ENCODE measurements around the gene PLET1.

PLET1 gene

DNA sequence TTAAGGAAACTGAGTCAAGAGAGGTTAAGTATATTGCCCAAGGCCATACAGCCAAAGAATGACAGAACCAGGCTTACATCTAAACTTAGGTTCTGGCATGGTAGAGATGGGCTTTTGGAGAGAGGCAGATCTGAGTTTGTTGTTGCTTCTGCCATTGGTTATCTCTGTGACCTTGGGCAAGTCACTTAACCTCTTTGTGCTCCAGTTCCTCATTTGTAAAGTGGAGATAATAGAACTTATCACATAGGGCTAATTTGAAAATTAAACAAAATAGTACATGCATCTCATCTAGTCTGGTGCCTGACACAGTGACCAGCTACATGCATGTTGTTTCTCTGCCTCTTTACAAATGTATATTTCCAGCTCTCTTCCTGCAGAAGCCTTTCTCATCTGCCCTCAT lies 47.0 kb upstream of the PLET1 start:
- no peaks in the 10 kb centered on the region for H4K20me1 ChIP-seq (ENCODE audit: insufficient read depth, low read length)
- TF ChIP-seq EZH2 (IDR thresholded peaks at IDR 0.05; ENCODE audit: borderline replicate concordance, low read depth, low read length, severe bottlenecking) = no peak
- TF ChIP-seq, protein P1, sequence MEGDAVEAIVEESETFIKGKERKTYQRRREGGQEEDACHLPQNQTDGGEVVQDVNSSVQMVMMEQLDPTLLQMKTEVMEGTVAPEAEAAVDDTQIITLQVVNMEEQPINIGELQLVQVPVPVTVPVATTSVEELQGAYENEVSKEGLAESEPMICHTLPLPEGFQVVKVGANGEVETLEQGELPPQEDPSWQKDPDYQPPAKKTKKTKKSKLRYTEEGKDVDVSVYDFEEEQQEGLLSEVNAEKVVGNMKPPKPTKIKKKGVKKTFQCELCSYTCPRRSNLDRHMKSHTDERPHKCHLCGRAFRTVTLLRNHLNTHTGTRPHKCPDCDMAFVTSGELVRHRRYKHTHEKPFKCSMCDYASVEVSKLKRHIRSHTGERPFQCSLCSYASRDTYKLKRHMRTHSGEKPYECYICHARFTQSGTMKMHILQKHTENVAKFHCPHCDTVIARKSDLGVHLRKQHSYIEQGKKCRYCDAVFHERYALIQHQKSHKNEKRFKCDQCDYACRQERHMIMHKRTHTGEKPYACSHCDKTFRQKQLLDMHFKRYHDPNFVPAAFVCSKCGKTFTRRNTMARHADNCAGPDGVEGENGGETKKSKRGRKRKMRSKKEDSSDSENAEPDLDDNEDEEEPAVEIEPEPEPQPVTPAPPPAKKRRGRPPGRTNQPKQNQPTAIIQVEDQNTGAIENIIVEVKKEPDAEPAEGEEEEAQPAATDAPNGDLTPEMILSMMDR (IDR thresholded peaks at IDR 0.05; ENCODE audit: borderline replicate concordance, extremely low read depth, low read length, poor library complexity, severe bottlenecking) = no peak
- H2AFZ ChIP-seq (ENCODE audit: low read depth, low read length) = no peak overlapping the region
- H3K27ac ChIP-seq (ENCODE audit: low read length) = no peak overlapping the region
- H3K27me3 ChIP-seq (ENCODE audit: insufficient read depth, low read length, poor library complexity) = no peaks in the 10 kb centered on the region
- H3K79me2 ChIP-seq (ENCODE audit: insufficient read depth, low read length) = no peaks in the 10 kb centered on the region
- H3K9me3 ChIP-seq (ENCODE audit: insufficient read depth, low read length, severe bottlenecking) = no peaks in the 10 kb centered on the region
- no peak overlapping the region for H3K4me3 ChIP-seq (ENCODE audit: low read depth in 1 of 2, low read length in 2 of 2)
- H3K4me1 ChIP-seq (ENCODE audit: insufficient read depth, low read length) = peaks cover under 1% of the 10 kb centered on the region; the same call in 1 of the 2 replicates
- ATAC-seq (ENCODE audit: insufficient read depth, low read depth) = no peak
- no peaks in the 10 kb centered on the region for H3K36me3 ChIP-seq (ENCODE audit: insufficient read depth, low read length)
- H3K4me2 ChIP-seq (ENCODE audit: insufficient read depth, low read length) = no peak overlapping the region
- no peak overlapping the region for H3K9ac ChIP-seq (ENCODE audit: low read depth, low read length)
- DNase-seq = no peak

DNA sequence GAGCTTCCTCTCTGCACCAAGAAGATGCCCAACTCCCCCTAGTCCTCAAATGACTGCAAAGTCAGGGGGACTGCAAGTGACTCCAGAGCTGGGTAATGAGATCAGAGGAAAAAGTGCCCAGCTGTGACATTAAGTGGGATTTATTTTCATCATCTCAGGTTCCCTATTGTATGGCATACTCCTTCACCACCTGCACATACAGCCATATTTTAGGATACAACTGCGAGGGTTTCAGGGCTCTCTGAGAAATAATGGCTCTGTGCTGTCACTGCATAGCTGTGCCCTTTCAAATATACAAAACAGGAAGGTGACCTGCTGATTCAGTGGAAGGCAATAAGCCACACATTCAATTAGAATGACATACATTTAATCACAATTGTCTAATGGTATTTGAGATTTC lies 45.6 kb upstream of the PLET1 start:
- H3K4me1 ChIP-seq (ENCODE audit: insufficient read depth, low read length) = peaks cover 7% of the 10 kb centered on the region
- DNase-seq = no peak
- H4K20me1 ChIP-seq (ENCODE audit: insufficient read depth, low read length) = no peaks in the 10 kb centered on the region
- no peaks in the 10 kb centered on the region for H3K36me3 ChIP-seq (ENCODE audit: insufficient read depth, low read length)
- no peak for TF ChIP-seq EZH2 (IDR thresholded peaks at IDR 0.05; ENCODE audit: borderline replicate concordance, low read depth, low read length, severe bottlenecking)
- TF ChIP-seq, protein P1 (IDR thresholded peaks at IDR 0.05; ENCODE audit: borderline replicate concordance, extremely low read depth, low read length, poor library complexity, severe bottlenecking) = no peak
- no peak overlapping the region for H2AFZ ChIP-seq (ENCODE audit: low read depth, low read length)
- H3K4me2 ChIP-seq (ENCODE audit: insufficient read depth, low read length) = no peak overlapping the region
- no peak overlapping the region for H3K4me3 ChIP-seq (ENCODE audit: low read depth in 1 of 2, low read length in 2 of 2)
- H3K27me3 ChIP-seq (ENCODE audit: insufficient read depth, low read length, poor library complexity) = no peaks in the 10 kb centered on the region
- no peak for ATAC-seq (ENCODE audit: insufficient read depth, low read depth)
- no peak overlapping the region for H3K9ac ChIP-seq (ENCODE audit: low read depth, low read length)
- H3K9me3 ChIP-seq (ENCODE audit: insufficient read depth, low read length, severe bottlenecking) = no peaks in the 10 kb centered on the region
- H3K27ac ChIP-seq (ENCODE audit: low read length) = no peak overlapping the region
- H3K79me2 ChIP-seq (ENCODE audit: insufficient read depth, low read length) = no peaks in the 10 kb centered on the region

DNA sequence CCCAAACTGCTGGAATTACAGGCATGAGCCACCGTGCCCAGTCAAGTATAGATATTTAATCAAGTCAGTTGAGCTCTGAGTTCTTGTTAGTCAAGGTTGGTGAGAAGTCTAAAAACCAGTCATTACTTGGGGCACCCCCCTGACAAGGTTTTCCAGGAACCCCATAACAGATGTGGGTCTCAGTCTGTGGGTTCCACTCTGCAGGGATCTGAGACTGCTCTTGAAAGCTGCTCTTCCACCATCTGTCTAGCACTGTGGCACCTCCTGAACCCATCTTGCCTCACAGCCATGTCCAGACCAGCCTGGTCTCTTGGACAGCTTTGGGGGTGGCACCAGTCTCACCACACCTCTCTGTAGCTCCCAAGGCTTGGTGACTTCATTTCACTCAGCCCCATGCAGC lies 44.3 kb upstream of the PLET1 start:
- no peaks in the 10 kb centered on the region for H3K79me2 ChIP-seq (ENCODE audit: insufficient read depth, low read length)
- peak; percentile 55; the same call in 2 of the 3 replicates for ATAC-seq (ENCODE audit: insufficient read depth, low read depth)
- TF ChIP-seq, protein P1 (IDR thresholded peaks at IDR 0.05; ENCODE audit: borderline replicate concordance, extremely low read depth, low read length, poor library complexity, severe bottlenecking) = no peak
- TF ChIP-seq EZH2 (IDR thresholded peaks at IDR 0.05; ENCODE audit: borderline replicate concordance, low read depth, low read length, severe bottlenecking) = no peak

DNA sequence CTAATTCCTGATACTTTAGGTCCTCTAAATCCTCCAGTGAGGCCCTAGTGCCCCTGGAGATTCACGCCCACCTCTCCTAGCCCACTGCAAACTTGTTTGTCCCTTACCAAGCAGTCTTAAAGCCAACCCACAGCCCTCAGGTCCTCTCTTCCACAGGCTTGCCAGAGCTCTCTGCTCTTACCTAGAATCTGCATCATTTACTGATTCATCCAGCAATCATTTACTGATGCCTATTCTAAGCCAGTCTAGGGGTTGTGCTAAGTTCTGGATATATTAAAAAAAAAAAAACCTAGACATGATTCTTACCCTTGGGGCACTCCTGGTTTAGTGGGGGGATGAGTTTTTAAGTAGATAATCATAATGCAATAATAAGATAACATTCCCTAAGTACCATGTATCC lies 43.0 kb upstream of the PLET1 start:
- no peak for TF ChIP-seq EZH2 (IDR thresholded peaks at IDR 0.05; ENCODE audit: borderline replicate concordance, low read depth, low read length, severe bottlenecking)
- TF ChIP-seq, protein P1 (IDR thresholded peaks at IDR 0.05; ENCODE audit: borderline replicate concordance, extremely low read depth, low read length, poor library complexity, severe bottlenecking) = no peak
- Histone ChIP-seq H3K4me2 (ENCODE audit: insufficient read depth, low read length) (no peak overlapping the region), H2AFZ (ENCODE audit: low read depth, low read length) (no peak overlapping the region), H3K9me3 (ENCODE audit: insufficient read depth, low read length, severe bottlenecking) (no peaks in the 10 kb centered on the region), H3K27me3 (ENCODE audit: insufficient read depth, low read length, poor library complexity) (no peaks in the 10 kb centered on the region), H4K20me1 (ENCODE audit: insufficient read depth, low read length) (no peaks in the 10 kb centered on the region), H3K36me3 (ENCODE audit: insufficient read depth, low read length) (no peaks in the 10 kb centered on the region), H3K4me3 (ENCODE audit: low read depth in 1 of 2, low read length in 2 of 2) (no peak overlapping the region), H3K79me2 (ENCODE audit: insufficient read depth, low read length) (no peaks in the 10 kb centered on the region), H3K4me1 (ENCODE audit: insufficient read depth, low read length) (peaks cover 7% of the 10 kb centered on the region), H3K27ac (ENCODE audit: low read length) (no peak overlapping the region), H3K9ac (ENCODE audit: low read depth, low read length) (no peak overlapping the region)
- no peak for DNase-seq
- ATAC-seq (ENCODE audit: insufficient read depth, low read depth) = no peak

More for the DNA sequence above, 44.3 kb upstream of the PLET1 start:
- Histone ChIP-seq H4K20me1 (ENCODE audit: insufficient read depth, low read length) (no peaks in the 10 kb centered on the region), H3K9me3 (ENCODE audit: insufficient read depth, low read length, severe bottlenecking) (no peaks in the 10 kb centered on the region), H3K4me2 (ENCODE audit: insufficient read depth, low read length) (no peak overlapping the region), H3K27me3 (ENCODE audit: insufficient read depth, low read length, poor library complexity) (no peaks in the 10 kb centered on the region), H3K9ac (ENCODE audit: low read depth, low read length) (no peak overlapping the region), H3K4me3 (ENCODE audit: low read depth in 1 of 2, low read length in 2 of 2) (no peak overlapping the region), H3K36me3 (ENCODE audit: insufficient read depth, low read length) (no peaks in the 10 kb centered on the region), H3K27ac (ENCODE audit: low read length) (no peak overlapping the region), H3K4me1 (ENCODE audit: insufficient read depth, low read length) (peaks cover 7% of the 10 kb centered on the region), H2AFZ (ENCODE audit: low read depth, low read length) (no peak overlapping the region)
- no peak for DNase-seq

Measured in DND-41 (cell line).